Measurements from ENCODE around the gene NKAIN2.

NKAIN2 gene

GRCh38 chr6:123805921-123806320, 2.3 kb downstream of the NKAIN2 start:
- no peak for TF ChIP-seq CTCF (IDR thresholded peaks at IDR 0.05; ENCODE audit: low read depth, low read length)
- DNase-seq (ENCODE audit: extremely low read depth, low read depth) = no peak

GRCh38 chr6:123806561-123806960, 2.9 kb downstream of the NKAIN2 start:
- no peak for DNase-seq (ENCODE audit: extremely low read depth, low read depth)
- no peak for TF ChIP-seq CTCF (IDR thresholded peaks at IDR 0.05; ENCODE audit: low read depth, low read length)

GRCh38 chr6:123808556-123808955, 4.9 kb downstream of the NKAIN2 start:
- no peak for DNase-seq (ENCODE audit: extremely low read depth, low read depth)
- TF ChIP-seq CTCF (IDR thresholded peaks at IDR 0.05; ENCODE audit: low read depth, low read length) = no peak

GRCh38 chr6:123810214-123810613, 6.5 kb downstream of the NKAIN2 start:
- no peak for TF ChIP-seq CTCF (IDR thresholded peaks at IDR 0.05; ENCODE audit: low read depth, low read length)

GRCh38 chr6:123810948-123811347, 7.3 kb downstream of the NKAIN2 start:
- TF ChIP-seq CTCF (IDR thresholded peaks at IDR 0.05; ENCODE audit: low read depth, low read length) = no peak
- no peak for DNase-seq (ENCODE audit: extremely low read depth, low read depth)

More at GRCh38 chr6:123810214-123810613, 6.5 kb downstream of the NKAIN2 start:
- no peak for DNase-seq (ENCODE audit: extremely low read depth, low read depth)

- no peak for TF ChIP-seq CTCF (IDR thresholded peaks at IDR 0.05; ENCODE audit: low read depth, low read length)
- no peak for DNase-seq (ENCODE audit: extremely low read depth, low read depth)
Measured at GRCh38 chr6:123811378-123811777, 7.7 kb downstream of the NKAIN2 start.

GRCh38 chr6:123812621-123813020, 9.0 kb downstream of the NKAIN2 start:
- no peak for TF ChIP-seq CTCF (IDR thresholded peaks at IDR 0.05; ENCODE audit: low read depth, low read length)
- DNase-seq (ENCODE audit: extremely low read depth, low read depth) = no peak
